HCT116 (cell line): Measurements from ENCODE around the gene SEC16A. TPM values are rescaled to one million over a fixed set of nuclear protein-coding genes. Genes with fewer than 3 reads are reported as not detected.

Experiments used
- ATAC-seq: fragments of 200-7000 bp; cut with Tn5 transposase; 2 replicates; pipeline ENCODE4 v1.9.1; 2020; ENCODE audit warnings: mild to moderate bottlenecking, moderate library complexity
- BruUV-seq: library from RNA; stranded (reverse); fragments of 400-500 nt; replicated peaks from 2 replicates; lab custom pipeline; 2021; lab: Mats Ljungman, UMichigan
- CTCF ChIA-PET: fragments of 300-600 bp; sonication (Branson Sonifier 250); formaldehyde crosslinking; loops from one replicate; lab custom pipeline; 2021; ENCODE audit warnings: antibody characterized with exemption; lab: Charles Lee
- POLR2A ChIA-PET: fragments of 300-600, 350-600 bp; sonication (Branson Sonifier 250); formaldehyde crosslinking; loops from one replicate; lab custom pipeline; 2021; ENCODE audit warnings: antibody characterized with exemption; lab: Charles Lee
- RAD21 ChIA-PET, 2 experiments: fragments of 300-600 bp; sonication (Branson Sonifier 250); formaldehyde crosslinking; loops; one replicate each; lab custom pipeline; 2023; ENCODE audit warnings: low total read pairs in 2 of 2; ENCODE audit not compliant: uncharacterized antibody in 2 of 2, unreplicated experiment in 2 of 2, low non-redundant PET in 1 of 2; lab: Charles Lee
- DNase-seq: peaks from one replicate; pipeline ENCODE4 v3.0.0-alpha.2; 2010; ENCODE audit warnings: low read depth, low spot score
- H2AFZ ChIP-seq: fragments of 200-600 bp; shearing (Covaris generic), sonication (generic); 2 replicates; pipeline ENCODE4 v1.6.1; 2017; ENCODE audit warnings: low read depth, mixed run types, mixed read lengths, antibody characterized with exemption, low read length; ENCODE audit not compliant: poor library complexity, severe bottlenecking
- H3K27ac ChIP-seq: 2 replicates; pipeline ENCODE4 v1.5.1; 2012; ENCODE audit warnings: low read depth, low read length
- H3K27me3 ChIP-seq: fragments of 200-600 bp; sonication (generic); 2 replicates; pipeline ENCODE4 v1.6.1; 2016; ENCODE audit warnings: mixed run types, low read length, mixed read lengths; ENCODE audit not compliant: insufficient read depth
- H3K36me3 ChIP-seq, 2 experiments: fragments of 200-500 bp in 1 of 2; fragments of 200-600 bp in 1 of 2; sonication (Bioruptor generic) in 1 of 2; sonication (generic) in 1 of 2; 2 replicates each; pipeline versions ENCODE4 v1.5.1 to v1.6.1; 2014 to 2016; ENCODE audit warnings: low read length in 2 of 2, inconsistent platforms in 1 of 2, mixed read lengths in 1 of 2, mixed run types in 1 of 2; ENCODE audit not compliant: insufficient read depth in 2 of 2, control insufficient read depth in 1 of 2
- H3K4me1 ChIP-seq, 2 experiments: fragments of 200-600 bp in 1 of 2; sonication (generic) in 1 of 2; 2 replicates each; pipeline versions ENCODE4 v1.5.1 to v1.6.1; 2012 to 2017; ENCODE audit warnings: low read length in 2 of 2, inconsistent platforms in 1 of 2, mild to moderate bottlenecking in 1 of 2, mixed read lengths in 1 of 2, mixed run types in 1 of 2, moderate library complexity in 1 of 2; ENCODE audit not compliant: insufficient read depth in 2 of 2, control insufficient read depth in 1 of 2
- H3K4me2 ChIP-seq: fragments of 200-600 bp; sonication (generic); 2 replicates; pipeline ENCODE4 v1.6.1; 2017; ENCODE audit warnings: mixed run types, low read length, mixed read lengths
- H3K4me3 ChIP-seq, 2 experiments: fragments of 200-600 bp in 1 of 2; sonication (generic) in 1 of 2; replicated peaks in 1 of 2; 2 replicates each; pipeline ENCODE4 v1.5.1; 2011 to 2016; ENCODE audit warnings: low read length in 2 of 2, control low read depth in 1 of 2, low read depth in 1 of 2, mild to moderate bottlenecking in 1 of 2, mixed read lengths in 1 of 2, mixed run types in 1 of 2
- H3K79me2 ChIP-seq: fragments of 200-600 bp; sonication (generic); 2 replicates; pipeline ENCODE4 v1.6.1; 2017; ENCODE audit warnings: mild to moderate bottlenecking, mixed run types, low read length, moderate library complexity, mixed read lengths; ENCODE audit not compliant: insufficient read depth
- H3K9ac ChIP-seq: fragments of 200-600 bp; sonication (generic); 2 replicates; pipeline ENCODE4 v1.6.1; 2016; ENCODE audit warnings: low read length, mixed read lengths
- H3K9me2 ChIP-seq: fragments of 200-600 bp; sonication (generic), shearing (Covaris generic); 2 replicates; pipeline ENCODE4 v1.6.1; 2017; ENCODE audit warnings: mixed run types, mild to moderate bottlenecking, moderate library complexity; ENCODE audit not compliant: insufficient read depth
- H3K9me3 ChIP-seq, 2 experiments: fragments of 200-500 bp in 1 of 2; fragments of 200-600 bp in 1 of 2; sonication (Bioruptor generic) in 1 of 2; sonication (generic) in 1 of 2; 2 replicates each; pipeline ENCODE4 v1.6.1; 2014 to 2017; ENCODE audit warnings: low read length in 2 of 2, mixed read lengths in 2 of 2, inconsistent platforms in 1 of 2, low read depth in 1 of 2, mild to moderate bottlenecking in 1 of 2, mixed run types in 1 of 2, moderate library complexity in 1 of 2; ENCODE audit not compliant: control insufficient read depth in 1 of 2, insufficient read depth in 1 of 2
- H4K20me1 ChIP-seq: fragments of 200-600 bp; sonication (generic), shearing (Covaris generic); 2 replicates; pipeline ENCODE4 v1.6.1; 2017; ENCODE audit warnings: mixed run types, mild to moderate bottlenecking, moderate library complexity; ENCODE audit not compliant: insufficient read depth
- CBX3 ChIP-seq: IDR thresholded peaks from 2 replicates; pipeline ENCODE4 v1.6.1; 2012; ENCODE audit warnings: low read depth
- CEBPB ChIP-seq: IDR thresholded peaks from 2 replicates; pipeline ENCODE4 v1.6.1; 2012; ENCODE audit warnings: low read depth
- ELF1 ChIP-seq: IDR thresholded peaks from 2 replicates; pipeline ENCODE4 v1.6.1; 2012; ENCODE audit warnings: low read depth, borderline replicate concordance
- EZH2 ChIP-seq: fragments of 200-600 bp; sonication (generic); IDR thresholded peaks from 2 replicates; pipeline ENCODE4 v1.6.1; 2017; ENCODE audit warnings: antibody characterized with exemption, mixed run types
- EZH2phosphoT487 ChIP-seq: fragments of 200-600 bp; IDR thresholded peaks from 2 replicates; pipeline ENCODE4 v1.6.1; 2018; ENCODE audit warnings: antibody characterized with exemption, borderline replicate concordance
- JUND ChIP-seq: IDR thresholded peaks from 2 replicates; pipeline ENCODE4 v1.6.1; 2012
- MAX ChIP-seq: IDR thresholded peaks from 2 replicates; pipeline ENCODE4 v1.6.1; 2012
- POLR2A ChIP-seq: IDR thresholded peaks from 2 replicates; pipeline ENCODE4 v1.7.0; 2011; ENCODE audit warnings: borderline replicate concordance; ENCODE audit not compliant: insufficient read depth, insufficient read length; ENCODE audit errors: extremely low read depth
- POLR2AphosphoS5 ChIP-seq: IDR thresholded peaks from 2 replicates; pipeline ENCODE4 v1.6.1; 2011; ENCODE audit warnings: mild to moderate bottlenecking, low read depth, low read length, moderate library complexity
- RAD21 ChIP-seq: IDR thresholded peaks from 2 replicates; pipeline ENCODE4 v1.6.1; 2012; ENCODE audit warnings: low read depth, mild to moderate bottlenecking
- SP1 ChIP-seq: IDR thresholded peaks from 2 replicates; pipeline ENCODE4 v1.6.1; 2012; ENCODE audit warnings: low read depth
- intact Hi-C: fragments of 100-400 bp; cut with micrococcal nuclease; formaldehyde crosslinking; loops from 2 replicates; pipeline ENCODE4 v1.10.0; 2022
- total RNA-seq: library from RNA; stranded (reverse); gene quantifications from one replicate; pipeline ENCODE4 v1.2.1, GENCODE V29; 2021; ENCODE audit not compliant: unreplicated experiment
- TF ChIP-seq, protein P1 (sequence below): IDR thresholded peaks from 2 replicates; pipeline ENCODE4 v1.6.1; 2012

Gene SEC16A
- total RNA-seq, 1 experiment from 2014 or later: 49.8 TPM

DNA sequence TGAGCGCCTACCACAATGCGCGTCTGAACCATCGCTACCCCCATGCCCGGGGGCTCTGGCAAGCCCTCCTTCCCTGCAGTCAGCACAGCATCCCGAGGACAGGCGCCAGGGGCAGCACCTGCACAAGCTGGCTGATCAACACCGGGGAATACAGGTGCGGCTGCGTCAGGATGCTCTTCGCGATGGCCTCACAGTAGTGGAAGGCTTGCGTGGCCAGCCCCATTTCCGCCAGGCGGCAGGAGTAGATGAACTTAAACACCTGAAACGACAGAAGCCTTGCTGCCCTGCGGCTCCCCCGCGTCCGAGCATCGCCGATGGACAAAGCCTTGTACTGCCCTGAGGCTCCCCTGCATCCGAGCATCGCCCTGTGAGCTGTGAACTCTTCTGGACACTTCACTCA, 25.5 kb downstream of the SEC16A start:
- intact Hi-C loops: no loop called here
- no peaks in the 10 kb centered on the region for H3K27me3 ChIP-seq
- 0 out of 2 replicates have a peak, but pooled peaks cover 11% of the 10 kb centered on the region for H3K79me2 ChIP-seq
- no peaks in the 10 kb centered on the region for H3K4me1 ChIP-seq
- no TSS peak for BruUV-seq
- TF ChIP-seq CBX3 (no peak), ELF1 (no peak), EZH2phosphoT487 (no peak)
- H3K9ac ChIP-seq: no peak overlapping the region
- peaks cover 49 to 51% of the 10 kb centered on the region in 2 experiments; a peak in 3 of 4 replicates for H3K36me3 ChIP-seq
- DNase-seq (no peak), ATAC-seq (no peak)
- ChIA-PET RAD21 (no interaction called here), POLR2A (no interaction called here), CTCF (no interaction called here)
- no peaks in the 10 kb centered on the region for H4K20me1 ChIP-seq
- no peak overlapping the region for H3K27ac ChIP-seq
- H3K4me2 ChIP-seq: no peak overlapping the region
- H3K9me3 ChIP-seq: no peaks in the 10 kb centered on the region
- no peak overlapping the region for H3K4me3 ChIP-seq
- no peak overlapping the region for H2AFZ ChIP-seq
- H3K9me2 ChIP-seq: no peaks in the 10 kb centered on the region

DNA sequence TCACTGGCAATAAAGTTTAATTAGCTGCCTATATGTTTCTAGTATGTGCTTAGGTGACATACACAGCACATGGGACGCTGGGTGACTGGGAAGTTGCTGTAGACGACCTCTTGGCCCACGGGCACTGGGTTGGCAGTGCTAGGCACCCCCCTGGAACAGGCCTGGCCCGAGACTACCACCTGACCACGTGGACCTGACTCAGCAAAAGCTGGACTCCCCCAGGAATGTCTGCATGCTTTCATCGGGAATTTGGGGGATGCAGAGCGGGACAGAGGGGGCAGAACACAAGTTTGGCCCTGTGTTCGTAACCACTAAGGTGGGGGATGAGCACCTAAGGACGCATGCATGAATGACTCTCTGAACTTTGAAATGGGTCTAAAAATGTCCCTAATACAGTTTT, 26.6 kb downstream of the SEC16A start:
- no peak overlapping the region for H3K9ac ChIP-seq
- no peaks in the 10 kb centered on the region for H3K9me2 ChIP-seq
- no peak for TF ChIP-seq POLR2AphosphoS5
- TF ChIP-seq MAX: no peak
- no peak for TF ChIP-seq POLR2A
- no peak for TF ChIP-seq JUND
- TF ChIP-seq, protein P1, sequence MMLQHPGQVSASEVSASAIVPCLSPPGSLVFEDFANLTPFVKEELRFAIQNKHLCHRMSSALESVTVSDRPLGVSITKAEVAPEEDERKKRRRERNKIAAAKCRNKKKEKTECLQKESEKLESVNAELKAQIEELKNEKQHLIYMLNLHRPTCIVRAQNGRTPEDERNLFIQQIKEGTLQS: no peak
- no peak for TF ChIP-seq CBX3
- TF ChIP-seq CEBPB: no peak
- TF ChIP-seq SP1: no peak
- TF ChIP-seq EZH2: no peak
- no peak for TF ChIP-seq RAD21
- no peaks in the 10 kb centered on the region for H3K9me3 ChIP-seq
- DNase-seq (no peak), ATAC-seq (no peak)
- CTCF ChIA-PET: no interaction called here
- H3K4me1 ChIP-seq: no peaks in the 10 kb centered on the region
- H3K27ac ChIP-seq: no peak overlapping the region
- H3K79me2 ChIP-seq: peaks cover 8% of the 10 kb centered on the region; the same call in 1 of the 2 replicates
- H3K4me3 ChIP-seq: no peak overlapping the region
- H3K27me3 ChIP-seq: no peaks in the 10 kb centered on the region
- RAD21 ChIA-PET: no interaction called here
- BruUV-seq: no TSS peak
- intact Hi-C loops: no loop called here
- peaks cover 52% of the 10 kb centered on the region in 2 experiments; a peak in 3 of 4 replicates for H3K36me3 ChIP-seq
- H2AFZ ChIP-seq: no peak overlapping the region
- no peaks in the 10 kb centered on the region for H4K20me1 ChIP-seq
- H3K4me2 ChIP-seq: no peak overlapping the region
- POLR2A ChIA-PET: no interaction called here
